H9 (cell line): Measurements from ENCODE around the gene NPAS2. TPM values are rescaled to one million over a fixed set of nuclear protein-coding genes. Genes with fewer than 3 reads are reported as not detected.

ENCODE experiments used
- DNase-seq: peaks from one replicate; pipeline ENCODE4 v3.0.0-alpha.2; 2017
- H2AFZ ChIP-seq: one replicate; pipeline ENCODE4 v1.6.1; 2013; ENCODE audit warnings: mild to moderate bottlenecking, low read length, control low read depth, moderate library complexity
- H2AK5ac ChIP-seq: 2 replicates; pipeline ENCODE4 v1.6.1; 2013; ENCODE audit warnings: low read length, control low read depth, mixed read lengths; ENCODE audit not compliant: insufficient read length
- H2BK120ac ChIP-seq: one replicate; pipeline ENCODE4 v1.6.1; 2013; ENCODE audit warnings: low read depth, mild to moderate bottlenecking, low read length, control low read depth, inconsistent platforms; ENCODE audit not compliant: poor library complexity, severe bottlenecking
- H2BK12ac ChIP-seq: 2 replicates; pipeline ENCODE4 v1.6.1; 2013; ENCODE audit warnings: low read length, control low read depth, mixed read lengths, low read depth; ENCODE audit not compliant: insufficient read length
- H2BK15ac ChIP-seq: 2 replicates; pipeline ENCODE4 v1.6.1; 2013; ENCODE audit warnings: low read depth, low read length, control low read depth
- H2BK20ac ChIP-seq: one replicate; pipeline ENCODE4 v1.6.1; 2013; ENCODE audit warnings: low read depth, mild to moderate bottlenecking, low read length, control low read depth, inconsistent platforms; ENCODE audit not compliant: poor library complexity, severe bottlenecking
- H2BK5ac ChIP-seq: 2 replicates; pipeline ENCODE4 v1.6.1; 2013; ENCODE audit warnings: low read length, control low read depth, mixed read lengths; ENCODE audit not compliant: insufficient read length
- H3K14ac ChIP-seq: 2 replicates; pipeline ENCODE4 v1.6.1; 2013; ENCODE audit warnings: low read length, control low read depth; ENCODE audit not compliant: insufficient read depth
- H3K18ac ChIP-seq: 2 replicates; pipeline ENCODE4 v1.6.1; 2013; ENCODE audit warnings: low read depth, mild to moderate bottlenecking, mixed read lengths, low read length, control low read depth; ENCODE audit not compliant: insufficient read length
- H3K23ac ChIP-seq: 2 replicates; pipeline ENCODE4 v1.6.1; 2013; ENCODE audit warnings: low read length, control low read depth, mixed read lengths, low read depth; ENCODE audit not compliant: insufficient read length
- H3K23me2 ChIP-seq: 2 replicates; pipeline ENCODE4 v1.6.1; 2013; ENCODE audit warnings: low read depth, mild to moderate bottlenecking, mixed read lengths, low read length, control low read depth; ENCODE audit not compliant: insufficient read length, poor library complexity, severe bottlenecking
- H3K27ac ChIP-seq: 2 replicates; pipeline ENCODE4 v1.5.1; 2013; ENCODE audit warnings: low read length, control low read depth, mixed read lengths, low read depth; ENCODE audit not compliant: insufficient read length
- H3K27me3 ChIP-seq: 2 replicates; pipeline ENCODE4 v1.6.1; 2013; ENCODE audit warnings: low read length, control low read depth, inconsistent platforms; ENCODE audit not compliant: insufficient read depth
- H3K4ac ChIP-seq: 2 replicates; pipeline ENCODE4 v1.6.1; 2013; ENCODE audit warnings: low read depth, mild to moderate bottlenecking, control low read depth, inconsistent platforms, low read length, moderate library complexity
- H3K4me1 ChIP-seq: 2 replicates; pipeline ENCODE4 v1.6.1; 2013; ENCODE audit warnings: low read length, control low read depth, inconsistent platforms; ENCODE audit not compliant: insufficient read depth
- H3K4me2 ChIP-seq: 2 replicates; pipeline ENCODE4 v1.6.1; 2013; ENCODE audit warnings: low read length, control low read depth, mixed read lengths; ENCODE audit not compliant: insufficient read length, insufficient read depth
- H3K56ac ChIP-seq: 2 replicates; pipeline ENCODE4 v1.6.1; 2013; ENCODE audit warnings: low read depth, mild to moderate bottlenecking, mixed read lengths, low read length, control low read depth; ENCODE audit not compliant: insufficient read length
- H3K79me1 ChIP-seq: 2 replicates; pipeline ENCODE4 v1.6.1; 2013; ENCODE audit warnings: low read depth, mild to moderate bottlenecking, moderate library complexity, low read length, control low read depth, inconsistent platforms; ENCODE audit not compliant: insufficient read depth, poor library complexity, severe bottlenecking
- H3K79me2 ChIP-seq: 2 replicates; pipeline ENCODE4 v1.6.1; 2013; ENCODE audit warnings: low read length, control low read depth, inconsistent platforms; ENCODE audit not compliant: insufficient read depth
- H3K9ac ChIP-seq: 2 replicates; pipeline ENCODE4 v1.6.1; 2013; ENCODE audit warnings: low read length, control low read depth, mixed read lengths; ENCODE audit not compliant: insufficient read length; ENCODE audit errors: extremely low read depth
- H3K9me3 ChIP-seq: one replicate; pipeline ENCODE4 v1.6.1; 2013; ENCODE audit warnings: low read depth, low read length, inconsistent platforms; ENCODE audit not compliant: control insufficient read depth
- H3T11ph ChIP-seq: one replicate; pipeline ENCODE4 v1.6.1; 2013; ENCODE audit warnings: mild to moderate bottlenecking, low read length, control low read depth, inconsistent platforms
- H4K20me1 ChIP-seq: one replicate; pipeline ENCODE4 v1.6.1; 2013; ENCODE audit not compliant: control insufficient read depth, insufficient read length, insufficient read depth
- H4K5ac ChIP-seq: 2 replicates; pipeline ENCODE4 v1.6.1; 2013; ENCODE audit warnings: low read depth, mild to moderate bottlenecking, mixed read lengths, low read length, control low read depth; ENCODE audit not compliant: insufficient read length
- H4K8ac ChIP-seq: replicated peaks from 2 replicates; pipeline ENCODE4 v1.6.1; 2013; ENCODE audit warnings: low read length, control low read depth, mixed read lengths, low read depth; ENCODE audit not compliant: insufficient read length
- H4K91ac ChIP-seq: 2 replicates; pipeline ENCODE4 v1.6.1; 2013; ENCODE audit warnings: low read depth, mild to moderate bottlenecking, moderate library complexity, mixed read lengths, low read length, control low read depth; ENCODE audit not compliant: insufficient read length
- H3K27ac Mint-ChIP-seq, 3 experiments: 2 replicates in 2 of 3; 3 replicates in 1 of 3; pipeline ENCODE4 v1.8.0; 2020 to 2021; ENCODE audit warnings: mixed read lengths in 3 of 3, mild to moderate bottlenecking in 1 of 3, moderate library complexity in 1 of 3
- H3K27me3 Mint-ChIP-seq: 2 replicates; pipeline ENCODE4 v1.8.0; 2021; ENCODE audit warnings: low read depth, mild to moderate bottlenecking, moderate library complexity, mixed read lengths
- H3K36me3 Mint-ChIP-seq, 3 experiments: 2 replicates in 2 of 3; 3 replicates in 1 of 3; pipeline ENCODE4 v1.8.0; 2020 to 2021; ENCODE audit warnings: low read depth in 3 of 3, mixed read lengths in 3 of 3; ENCODE audit not compliant: insufficient read depth in 1 of 3
- H3K4me1 Mint-ChIP-seq, 2 experiments: 2 replicates each; pipeline ENCODE4 v1.8.0; 2020; ENCODE audit warnings: mixed read lengths in 2 of 2
- H3K4me3 Mint-ChIP-seq, 2 experiments: 2 replicates in 1 of 2; 3 replicates in 1 of 2; pipeline ENCODE4 v1.8.0; 2020 to 2021; ENCODE audit warnings: mild to moderate bottlenecking in 2 of 2, mixed read lengths in 2 of 2, moderate library complexity in 1 of 2
- H3K9me3 Mint-ChIP-seq, 2 experiments: 2 replicates in 1 of 2; 3 replicates in 1 of 2; pipeline ENCODE4 v1.8.0; 2020; ENCODE audit warnings: mild to moderate bottlenecking in 2 of 2, mixed read lengths in 2 of 2, moderate library complexity in 1 of 2
- CTCF ChIP-seq: fragments of 200-600 bp; sonication (generic); conservative IDR thresholded peaks from 3 replicates; pipeline ENCODE4 v1.8.0; 2021; ENCODE audit warnings: antibody characterized with exemption, mild to moderate bottlenecking
- WGBS: extraction: QIAGEN DNeasy Blood & Tissue Kit; methylation state at CpG from one replicate; pipeline ENCODE4 v1.1.7; 2013; ENCODE audit warnings: missing lambda C conversion rate, low lambda C conversion rate, mixed read lengths; ENCODE audit not compliant: insufficient read length; ENCODE audit errors: extremely low coverage; 5-methylcytosine and 5-hydroxymethylcytosine counted together
- total RNA-seq: library from RNA; stranded (reverse); gene quantifications from 2 replicates; pipeline ENCODE4 v1.2.1, GENCODE V29; 2021

NPAS2 gene
- total RNA-seq, 1 experiment from 2014 or later, result 1.3 TPM

GRCh38 chr2:101040761-101041160 is 220.8 kb downstream of the NPAS2 start:
- no peak overlapping the region for H3K27ac ChIP-seq
- WGBS, result no CpG with 5 or more reads among the region's 6 CpGs
- no peaks in the 10 kb centered on the region; the same call in 1 of the 2 replicates for H3K4me1 ChIP-seq
- H4K8ac ChIP-seq, result no peak overlapping the region
- H2BK12ac ChIP-seq, result no peak overlapping the region
- H3K9ac ChIP-seq, result no peak overlapping the region
- no peak overlapping the region for H3T11ph ChIP-seq
- Mint-ChIP-seq H3K9me3 (no peaks in the 10 kb centered on the region; a peak in 1 of 5 replicates), H3K4me1 (no peaks in the 10 kb centered on the region), H3K27ac (no peak overlapping the region), H3K36me3 (peaks cover 17 to 24% (median 20%) of the 10 kb centered on the region in 3 experiments; a peak in 6 of 7 replicates), H3K4me3 (no peak overlapping the region), H3K27me3 (no peaks in the 10 kb centered on the region)
- H3K79me2 ChIP-seq, result no peaks in the 10 kb centered on the region
- H2BK20ac ChIP-seq, result no peak overlapping the region
- H3K14ac ChIP-seq, result no peak overlapping the region
- TF ChIP-seq CTCF, result no peak
- H3K4ac ChIP-seq, result no peak overlapping the region
- no peak overlapping the region for H3K4me2 ChIP-seq
- no peak overlapping the region for H3K18ac ChIP-seq
- H3K27me3 ChIP-seq, result no peaks in the 10 kb centered on the region
- H3K56ac ChIP-seq, result no peak overlapping the region
- no peak overlapping the region for H2BK15ac ChIP-seq
- DNase-seq, result no peak
- no peaks in the 10 kb centered on the region for H4K20me1 ChIP-seq
- H4K91ac ChIP-seq, result no peak overlapping the region
- no peak overlapping the region for H2AFZ ChIP-seq
- no peaks in the 10 kb centered on the region for H3K23me2 ChIP-seq
- H2BK5ac ChIP-seq, result no peak overlapping the region
- no peak overlapping the region for H3K23ac ChIP-seq
- H2AK5ac ChIP-seq, result no peak overlapping the region
- no peaks in the 10 kb centered on the region for H3K79me1 ChIP-seq
- no peaks in the 10 kb centered on the region for H3K9me3 ChIP-seq
- no peak overlapping the region for H4K5ac ChIP-seq
- H2BK120ac ChIP-seq, result no peak overlapping the region
